ENCODE measurements around the gene RAPGEF4.
A peak's percentile ranks its signal among the peaks of the same experiment; 100 is the strongest.
"Not testable (repeated sequence)": the region's sequence is repeated elsewhere in the genome, so short reads cannot be mapped to it uniquely, and the experiment has no call there.

The RAPGEF4 gene

GRCh38 chr2:173062801-173063200 is 327.2 kb downstream of the RAPGEF4 start:
- no peak for DNase-seq (ENCODE audit: low read depth)

DNA sequence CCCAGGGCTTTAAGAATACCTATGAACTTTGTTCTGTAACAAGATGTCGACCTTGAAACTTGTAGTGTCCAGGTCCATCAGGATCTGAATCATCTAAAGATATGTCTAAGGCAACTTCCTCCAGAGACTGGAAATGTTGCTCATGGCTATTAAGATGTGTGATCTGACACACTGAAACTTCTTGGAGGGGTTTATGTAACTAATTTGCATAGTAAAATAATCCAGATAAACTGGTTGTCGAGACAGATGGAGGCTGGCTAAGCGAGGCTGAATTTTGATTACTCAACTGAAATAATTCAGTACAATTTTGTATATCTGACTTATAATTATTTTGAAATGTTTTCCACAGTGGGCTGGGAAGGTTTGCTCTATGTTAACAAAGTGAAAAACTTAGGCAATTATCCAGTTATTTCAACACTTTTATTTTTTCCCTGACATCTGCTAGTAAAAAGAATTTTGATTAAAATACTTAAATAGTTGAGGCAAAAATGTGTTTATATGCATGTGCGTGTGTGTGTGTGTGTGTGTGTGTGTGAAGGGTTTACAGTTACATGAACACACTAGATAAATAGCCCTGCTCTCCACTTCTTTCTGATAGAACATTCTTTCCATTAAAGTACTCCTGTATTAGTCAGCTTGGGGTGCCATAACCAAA is 328.6 kb downstream of the RAPGEF4 start:
- DNase-seq (ENCODE audit: low read depth), result no peak

- no peak for DNase-seq (ENCODE audit: low read depth)
These were observed 331.4 kb downstream of the RAPGEF4 start for GRCh38 chr2:173066887-173067676.

DNA sequence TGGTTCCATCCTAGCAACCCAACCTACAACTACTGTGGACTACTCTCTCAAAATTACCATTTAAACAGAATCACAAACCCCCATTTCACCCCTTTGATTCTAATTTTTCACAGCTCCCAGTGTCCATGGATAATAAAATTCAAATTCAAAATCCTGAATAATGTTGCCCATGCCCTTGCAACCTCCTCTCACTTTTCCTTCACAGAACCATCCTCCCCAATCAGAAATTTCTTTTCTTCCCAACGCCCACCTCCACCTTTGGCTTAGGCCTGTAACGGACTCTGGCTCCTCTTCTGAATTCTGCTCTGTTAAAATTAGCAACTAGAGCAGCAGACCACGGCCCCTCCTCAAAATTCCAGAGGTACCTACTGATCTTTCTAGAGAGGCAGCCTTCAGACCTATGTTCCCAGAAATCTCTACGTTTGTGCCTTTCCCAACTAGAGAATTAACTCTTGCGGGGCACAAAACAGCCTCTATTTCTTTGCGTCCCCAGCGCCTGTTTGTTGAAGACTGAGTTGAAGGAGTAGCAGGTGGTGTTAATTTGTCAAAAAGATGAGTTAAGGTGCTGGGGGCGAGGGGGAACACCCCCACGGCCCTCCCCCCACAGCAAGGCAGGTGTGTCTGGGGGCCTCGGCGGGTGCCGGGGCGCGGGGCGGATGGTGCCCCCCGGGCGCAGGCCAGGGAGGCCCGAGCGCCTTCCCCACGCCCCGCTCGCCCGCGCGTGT is 339.6 kb downstream of the RAPGEF4 start:
- DNase-seq (ENCODE audit: low read depth), result no peak

GRCh38 chr2:173075781-173076580 is 340.3 kb downstream of the RAPGEF4 start, which contains the start of gene MAP3K20:
MAP3K20 (plus strand) TSS chr2:173075846; CDS start chr2:173091032, 15,186 bp downstream.
- peak; percentile 45 for DNase-seq (ENCODE audit: low read depth)

DNA sequence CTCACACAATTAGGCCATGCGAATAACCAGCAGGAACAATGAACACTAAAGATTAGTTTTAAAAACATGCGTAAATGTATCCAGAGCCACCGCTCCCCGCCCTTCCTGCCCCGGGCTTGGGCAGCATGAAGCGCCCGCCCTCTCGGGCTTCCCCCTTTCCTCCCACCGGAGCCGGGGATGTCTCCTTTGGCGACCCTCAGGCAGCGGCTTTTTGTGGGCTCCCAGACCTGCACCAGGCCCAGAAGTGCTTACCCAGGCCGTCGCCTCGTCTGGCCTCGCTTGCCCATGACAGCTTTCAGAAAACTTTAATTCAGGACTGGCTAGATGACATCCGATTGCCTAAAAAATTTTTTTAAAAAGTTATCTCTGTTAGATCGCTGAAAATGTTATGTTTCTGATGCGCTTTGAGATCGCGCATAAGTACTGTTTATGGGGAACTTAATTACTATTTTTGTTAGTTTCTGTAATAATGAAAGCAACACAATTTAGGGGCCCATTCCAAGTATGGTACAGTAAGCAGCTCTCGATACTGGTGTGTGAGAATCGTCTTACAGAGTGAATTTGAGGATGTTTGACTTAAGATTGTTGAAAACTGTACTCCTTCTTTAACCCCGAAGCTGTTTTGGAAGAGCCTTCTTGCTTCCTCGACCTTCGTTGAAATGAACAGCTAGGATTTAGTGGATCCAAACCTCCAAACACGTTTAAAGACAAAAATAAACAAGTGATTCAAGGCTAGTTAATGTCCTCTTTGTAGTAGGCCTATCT is 341.1 kb downstream of the RAPGEF4 start:
- peak; percentile 15 for DNase-seq (ENCODE audit: low read depth)

DNA sequence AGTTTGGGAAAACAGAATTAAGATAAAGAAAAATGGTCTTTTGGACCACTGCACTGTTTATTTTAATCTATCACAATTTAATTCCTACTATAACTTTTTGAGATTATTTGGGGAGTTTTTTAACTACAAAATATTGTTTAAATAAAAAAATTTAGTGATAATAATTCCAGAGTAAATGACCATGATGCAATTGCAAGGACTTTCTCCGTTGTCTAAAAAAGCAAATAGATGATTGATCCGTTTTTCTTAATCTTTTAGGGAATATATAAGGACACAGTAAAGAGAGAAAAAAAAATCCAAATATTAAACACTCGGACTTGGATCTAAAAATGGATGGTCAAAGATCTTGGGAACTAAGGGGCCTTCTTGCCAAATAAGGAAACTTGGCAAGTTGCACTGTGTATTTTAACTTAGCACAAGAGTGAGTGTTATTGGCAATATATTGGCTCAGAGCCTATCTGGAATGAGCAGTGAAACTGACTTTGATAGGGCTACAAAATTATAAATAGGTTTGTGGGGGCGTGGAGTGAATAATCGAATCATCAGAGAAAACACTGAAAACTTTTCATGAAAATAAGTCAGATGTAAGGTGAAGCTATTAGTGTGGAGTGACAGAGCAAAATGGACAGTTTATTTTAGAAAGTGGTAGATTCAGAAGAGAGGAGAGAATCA is 342.0 kb downstream of the RAPGEF4 start:
- no peak for DNase-seq (ENCODE audit: low read depth)

DNA sequence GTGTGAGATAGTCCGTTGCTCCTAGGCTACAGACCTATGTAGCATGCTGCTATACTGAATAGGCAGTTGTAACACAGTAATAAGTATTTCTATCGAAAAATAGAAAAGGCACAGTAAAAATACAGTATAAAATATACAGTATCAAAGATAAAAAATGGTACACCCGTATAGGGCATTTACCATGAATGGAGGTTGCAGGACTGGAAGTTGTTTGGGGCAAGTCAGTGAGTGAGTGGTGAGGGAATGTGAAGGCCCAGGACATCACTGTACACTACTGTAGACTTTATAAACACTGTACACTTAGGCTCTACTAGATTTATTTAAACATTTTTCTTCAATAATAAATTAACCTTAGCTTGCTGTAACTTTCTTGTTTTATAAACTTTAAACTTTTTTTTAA is 343.5 kb downstream of the RAPGEF4 start:
- no peak for DNase-seq (ENCODE audit: low read depth)

DNA sequence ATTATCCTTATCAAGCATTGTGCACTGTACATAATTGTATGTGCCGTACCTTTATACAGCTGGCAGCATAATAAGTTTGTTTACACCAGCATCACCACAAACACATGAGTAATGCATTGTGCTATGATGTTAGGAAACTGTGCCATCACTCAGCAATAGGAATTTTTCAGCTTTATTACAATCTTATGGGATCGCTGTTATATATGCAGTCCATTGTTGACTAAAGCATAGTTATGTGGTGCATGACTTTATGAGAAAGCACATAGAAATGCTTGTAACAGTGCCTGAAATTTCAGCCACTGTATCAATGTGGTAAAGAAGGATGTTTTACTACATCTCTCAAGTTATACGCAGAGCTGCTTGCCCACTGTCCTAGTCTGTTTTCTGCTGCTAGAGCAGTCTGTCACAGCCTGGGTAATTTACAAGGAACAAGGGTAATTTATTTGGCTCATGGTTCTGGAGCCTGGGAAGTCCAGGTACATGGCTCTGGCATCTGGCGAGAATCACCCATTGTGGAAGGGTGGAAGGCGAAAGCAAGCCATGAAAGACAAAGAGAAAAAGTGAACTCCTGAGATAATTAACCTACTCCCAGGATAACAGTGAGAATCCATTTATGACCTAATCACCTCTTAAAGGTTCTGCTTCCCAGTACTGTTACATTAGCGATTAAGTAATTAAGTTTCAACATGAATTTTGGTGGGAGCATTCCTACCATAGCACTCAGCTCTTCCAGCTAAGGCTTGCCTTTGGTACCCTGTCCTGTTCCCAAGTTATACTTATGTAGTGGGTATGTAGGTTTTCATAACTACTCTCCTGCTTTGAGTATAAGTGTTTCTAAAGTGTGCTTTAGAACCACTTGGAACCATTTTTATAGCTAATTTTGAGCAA is 344.6 kb downstream of the RAPGEF4 start:
- no peak for DNase-seq (ENCODE audit: low read depth)

- DNase-seq (ENCODE audit: low read depth), result no peak
These were observed 351.0 kb downstream of the RAPGEF4 start for GRCh38 chr2:173086518-173087213.

- DNase-seq (ENCODE audit: low read depth), result no peak
These were observed 351.6 kb downstream of the RAPGEF4 start for GRCh38 chr2:173087214-173087581.

GRCh38 chr2:173087793-173088496 is 352.3 kb downstream of the RAPGEF4 start:
- DNase-seq (ENCODE audit: low read depth), result no peak

GRCh38 chr2:173090276-173090877 is 354.7 kb downstream of the RAPGEF4 start:
- no peak for DNase-seq (ENCODE audit: low read depth)

DNA sequence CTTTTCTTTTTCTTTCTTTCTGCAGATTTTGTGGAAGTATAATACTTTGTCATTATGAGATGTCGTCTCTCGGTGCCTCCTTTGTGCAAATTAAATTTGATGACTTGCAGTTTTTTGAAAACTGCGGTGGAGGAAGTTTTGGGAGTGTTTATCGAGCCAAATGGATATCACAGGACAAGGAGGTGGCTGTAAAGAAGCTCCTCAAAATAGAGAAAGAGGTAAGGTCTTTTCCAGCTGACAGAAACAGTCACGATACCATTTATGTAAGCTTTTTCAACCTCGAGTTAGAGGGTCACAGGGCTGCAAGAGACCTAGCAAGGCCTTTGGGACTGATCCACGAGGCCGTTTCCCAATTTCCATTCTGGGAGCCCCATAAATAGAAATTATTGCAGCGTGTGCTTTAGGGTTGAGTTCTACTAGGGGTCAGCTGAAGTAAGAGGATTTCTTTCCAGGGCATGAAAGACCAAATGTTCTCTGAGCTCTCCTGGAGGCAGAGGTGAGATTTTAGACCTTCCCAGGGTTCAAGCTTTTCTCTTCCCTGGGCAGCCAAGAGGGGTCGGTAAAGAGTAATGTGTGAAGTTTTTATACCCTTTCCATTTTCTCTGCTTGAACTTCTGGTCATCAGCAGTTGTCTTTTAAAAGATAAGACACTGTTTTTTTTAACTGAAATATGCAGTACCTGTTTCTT is 355.5 kb downstream of the RAPGEF4 start:
- no peak for DNase-seq (ENCODE audit: low read depth)

DNA sequence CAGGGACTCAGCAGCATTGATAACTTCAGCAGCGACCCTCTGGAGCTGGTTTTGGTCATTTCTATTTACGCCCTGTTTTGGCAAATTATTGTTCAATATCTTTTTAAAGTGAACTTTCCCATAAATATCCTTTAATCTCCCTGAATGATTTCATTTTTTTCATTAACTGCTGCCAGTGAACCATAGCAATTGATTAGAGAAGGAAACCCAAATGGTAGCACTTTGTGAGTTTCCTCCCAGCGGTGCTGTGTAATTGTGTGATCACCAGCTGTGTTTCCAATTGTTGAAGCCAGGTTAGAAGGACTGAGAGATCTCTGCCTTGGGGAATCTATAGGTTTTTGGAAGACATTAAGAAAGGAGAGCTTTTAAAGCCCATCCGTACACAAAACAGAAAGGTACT is 356.3 kb downstream of the RAPGEF4 start:
- DNase-seq (ENCODE audit: low read depth), result no peak

DNA sequence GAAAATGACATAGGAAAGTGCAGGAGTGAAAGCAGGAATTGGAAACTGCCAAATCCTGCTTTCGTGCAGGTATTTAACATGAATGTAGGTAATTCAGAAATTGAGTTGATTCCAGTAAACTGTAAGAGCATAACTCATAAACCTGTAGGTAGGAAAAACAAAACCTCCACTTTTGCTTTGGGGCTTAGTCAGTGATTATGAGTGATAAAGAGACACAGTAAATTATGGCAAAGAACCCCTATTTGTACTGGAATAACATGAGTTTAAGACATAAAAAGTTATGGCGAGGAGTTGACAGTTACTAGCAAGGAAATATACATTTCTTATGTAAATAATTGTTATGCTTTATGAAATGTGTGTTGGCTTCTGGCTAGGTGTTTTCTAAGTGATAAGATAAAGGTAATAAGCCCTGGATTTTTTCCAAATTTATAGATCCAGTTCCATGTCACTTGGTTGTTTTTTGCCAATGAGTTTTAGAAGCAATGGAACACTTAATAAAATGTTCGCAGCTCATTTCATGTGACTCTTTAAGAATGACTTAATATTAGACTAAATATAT is 357.3 kb downstream of the RAPGEF4 start:
- DNase-seq (ENCODE audit: low read depth), result no peak

GRCh38 chr2:173093617-173094016 is 358.0 kb downstream of the RAPGEF4 start:
- DNase-seq (ENCODE audit: low read depth), result not testable (repeated sequence)

Data from activated T-cell treated with anti-CD3 and anti-CD28 coated beads for 48 hours (primary cell).